ENCODE results near the gene PRX. TPM values are rescaled to one million over a fixed set of nuclear protein-coding genes. Genes with fewer than 3 reads are reported as not detected.
"Not testable (repeated sequence)": the region's sequence is repeated elsewhere in the genome, so short reads cannot be mapped to it uniquely, and the experiment has no call there.

PRX gene
- total RNA-seq, 1 donor from 2014 or later, result 1.8 TPM

- Histone ChIP-seq H3K4me3 (ENCODE audit: low read depth, low read length) (no peak overlapping the region), H3K27me3 (ENCODE audit: control insufficient read depth, insufficient read depth, low read length) (no peaks in the 10 kb centered on the region), H3K36me3 (ENCODE audit: control insufficient read depth, insufficient read depth, low read length) (peaks cover 15% of the 10 kb centered on the region)
- DNase-seq (ENCODE audit: low read depth), result no peak
- TF ChIP-seq, protein P1, sequence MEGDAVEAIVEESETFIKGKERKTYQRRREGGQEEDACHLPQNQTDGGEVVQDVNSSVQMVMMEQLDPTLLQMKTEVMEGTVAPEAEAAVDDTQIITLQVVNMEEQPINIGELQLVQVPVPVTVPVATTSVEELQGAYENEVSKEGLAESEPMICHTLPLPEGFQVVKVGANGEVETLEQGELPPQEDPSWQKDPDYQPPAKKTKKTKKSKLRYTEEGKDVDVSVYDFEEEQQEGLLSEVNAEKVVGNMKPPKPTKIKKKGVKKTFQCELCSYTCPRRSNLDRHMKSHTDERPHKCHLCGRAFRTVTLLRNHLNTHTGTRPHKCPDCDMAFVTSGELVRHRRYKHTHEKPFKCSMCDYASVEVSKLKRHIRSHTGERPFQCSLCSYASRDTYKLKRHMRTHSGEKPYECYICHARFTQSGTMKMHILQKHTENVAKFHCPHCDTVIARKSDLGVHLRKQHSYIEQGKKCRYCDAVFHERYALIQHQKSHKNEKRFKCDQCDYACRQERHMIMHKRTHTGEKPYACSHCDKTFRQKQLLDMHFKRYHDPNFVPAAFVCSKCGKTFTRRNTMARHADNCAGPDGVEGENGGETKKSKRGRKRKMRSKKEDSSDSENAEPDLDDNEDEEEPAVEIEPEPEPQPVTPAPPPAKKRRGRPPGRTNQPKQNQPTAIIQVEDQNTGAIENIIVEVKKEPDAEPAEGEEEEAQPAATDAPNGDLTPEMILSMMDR (IDR thresholded peaks at IDR 0.05; ENCODE audit: insufficient read depth, low read length, severe bottlenecking), result no peak
- no peak for FAIRE-seq
Measured at GRCh38 chr19:40457048-40457447, 43.9 kb upstream of the PRX start.

- not testable (repeated sequence) for H3K27me3 ChIP-seq (ENCODE audit: control insufficient read depth, insufficient read depth, low read length); FAIRE-seq; H3K4me3 ChIP-seq (ENCODE audit: low read depth, low read length)
- H3K36me3 ChIP-seq (ENCODE audit: control insufficient read depth, insufficient read depth, low read length), result peaks cover 17% of the 10 kb centered on the region
- peak; percentile 94 for DNase-seq (ENCODE audit: low read depth)
Measured at GRCh38 chr19:40453943-40454342, 40.8 kb upstream of the PRX start.

DNA sequence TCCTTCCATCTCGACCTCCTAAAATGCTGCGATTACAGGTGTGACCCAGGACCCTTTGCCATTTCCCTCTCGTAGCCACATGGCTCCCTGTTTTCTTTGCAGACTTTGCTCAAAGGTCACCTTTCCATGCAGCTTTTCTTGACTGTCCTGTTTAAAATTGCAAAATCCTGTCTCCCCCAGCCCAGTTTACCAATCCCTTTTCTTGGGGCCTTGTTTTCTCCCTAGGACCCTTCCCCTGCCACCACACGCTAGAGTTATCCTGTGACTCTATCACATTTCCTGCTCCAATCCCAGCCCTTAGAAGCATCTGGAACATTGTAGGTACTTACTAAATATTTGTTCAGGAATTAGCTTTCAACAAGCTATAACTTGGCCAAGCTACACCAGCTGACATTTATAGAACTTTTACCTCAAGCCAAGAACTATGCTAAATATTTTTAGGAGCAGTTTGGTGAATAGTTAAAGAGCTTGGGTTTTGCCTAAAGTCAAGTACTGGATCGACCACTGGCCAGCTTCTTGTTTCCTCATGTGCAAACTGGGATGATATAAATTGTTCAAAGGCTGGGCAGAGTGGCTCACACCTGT, 40.1 kb upstream of the PRX start:
- Histone ChIP-seq H3K27me3 (ENCODE audit: control insufficient read depth, insufficient read depth, low read length) (no peaks in the 10 kb centered on the region), H3K36me3 (ENCODE audit: control insufficient read depth, insufficient read depth, low read length) (peaks cover 15% of the 10 kb centered on the region), H3K4me3 (ENCODE audit: low read depth, low read length) (no peak overlapping the region)
- FAIRE-seq, result no peak
- peak; percentile 72 for DNase-seq (ENCODE audit: low read depth)
- TF ChIP-seq, protein P1 (IDR thresholded peaks at IDR 0.05; ENCODE audit: insufficient read depth, low read length, severe bottlenecking), result no peak

DNA sequence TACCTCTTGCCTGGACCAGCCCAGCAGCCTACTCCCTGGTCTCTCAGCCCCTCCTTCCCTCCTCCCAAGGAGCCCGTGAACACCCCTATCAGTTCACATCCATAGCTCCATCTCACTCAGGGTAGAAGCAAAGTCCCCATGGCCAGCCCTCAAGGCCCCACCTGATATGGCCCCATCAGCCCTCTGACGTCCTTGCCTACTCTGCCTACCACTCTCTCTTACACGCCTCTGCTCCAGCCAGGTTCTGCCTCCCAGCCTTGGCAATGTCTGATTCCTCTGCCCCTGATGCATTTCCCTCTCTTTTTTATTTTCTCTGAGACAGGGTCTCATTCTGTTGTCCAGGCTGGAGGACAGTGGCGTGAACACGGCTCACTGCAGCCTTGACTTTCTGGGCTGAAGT, 38.8 kb upstream of the PRX start:
- H3K27me3 ChIP-seq (ENCODE audit: control insufficient read depth, insufficient read depth, low read length), result no peaks in the 10 kb centered on the region
- peaks cover 16% of the 10 kb centered on the region for H3K36me3 ChIP-seq (ENCODE audit: control insufficient read depth, insufficient read depth, low read length)
- peak; percentile 7 for FAIRE-seq
- TF ChIP-seq, protein P1 (IDR thresholded peaks at IDR 0.05; ENCODE audit: insufficient read depth, low read length, severe bottlenecking), result no peak
- DNase-seq (ENCODE audit: low read depth), result no peak
- H3K4me3 ChIP-seq (ENCODE audit: low read depth, low read length), result no peak overlapping the region

- FAIRE-seq (no peak), DNase-seq (ENCODE audit: low read depth) (no peak)
- Histone ChIP-seq H3K36me3 (ENCODE audit: control insufficient read depth, insufficient read depth, low read length) (peaks cover 16% of the 10 kb centered on the region), H3K4me3 (ENCODE audit: low read depth, low read length) (no peak overlapping the region), H3K27me3 (ENCODE audit: control insufficient read depth, insufficient read depth, low read length) (no peaks in the 10 kb centered on the region)
- TF ChIP-seq, protein P1 (IDR thresholded peaks at IDR 0.05; ENCODE audit: insufficient read depth, low read length, severe bottlenecking), result no peak
Measured at GRCh38 chr19:40450664-40451063, 37.5 kb upstream of the PRX start.

GRCh38 chr19:40449506-40449905, 36.3 kb upstream of the PRX start:
- H3K4me3 ChIP-seq (ENCODE audit: low read depth, low read length), result no peak overlapping the region

More at GRCh38 chr19:40449506-40449905, 36.3 kb upstream of the PRX start:
- no peak for DNase-seq (ENCODE audit: low read depth)
- Histone ChIP-seq H3K36me3 (ENCODE audit: control insufficient read depth, insufficient read depth, low read length) (peaks cover 16% of the 10 kb centered on the region), H3K27me3 (ENCODE audit: control insufficient read depth, insufficient read depth, low read length) (no peaks in the 10 kb centered on the region)
- TF ChIP-seq, protein P1 (IDR thresholded peaks at IDR 0.05; ENCODE audit: insufficient read depth, low read length, severe bottlenecking), result no peak
- no peak for FAIRE-seq
